ENCODE results near the gene IQGAP1. TPM values are rescaled to one million over a fixed set of nuclear protein-coding genes. Genes with fewer than 3 reads are reported as not detected.
A peak's percentile ranks its signal among the peaks of the same experiment; 100 is the strongest.
"Not testable (repeated sequence)": the region's sequence is repeated elsewhere in the genome, so short reads cannot be mapped to it uniquely, and the experiment has no call there.

IQGAP1 gene, protein sequence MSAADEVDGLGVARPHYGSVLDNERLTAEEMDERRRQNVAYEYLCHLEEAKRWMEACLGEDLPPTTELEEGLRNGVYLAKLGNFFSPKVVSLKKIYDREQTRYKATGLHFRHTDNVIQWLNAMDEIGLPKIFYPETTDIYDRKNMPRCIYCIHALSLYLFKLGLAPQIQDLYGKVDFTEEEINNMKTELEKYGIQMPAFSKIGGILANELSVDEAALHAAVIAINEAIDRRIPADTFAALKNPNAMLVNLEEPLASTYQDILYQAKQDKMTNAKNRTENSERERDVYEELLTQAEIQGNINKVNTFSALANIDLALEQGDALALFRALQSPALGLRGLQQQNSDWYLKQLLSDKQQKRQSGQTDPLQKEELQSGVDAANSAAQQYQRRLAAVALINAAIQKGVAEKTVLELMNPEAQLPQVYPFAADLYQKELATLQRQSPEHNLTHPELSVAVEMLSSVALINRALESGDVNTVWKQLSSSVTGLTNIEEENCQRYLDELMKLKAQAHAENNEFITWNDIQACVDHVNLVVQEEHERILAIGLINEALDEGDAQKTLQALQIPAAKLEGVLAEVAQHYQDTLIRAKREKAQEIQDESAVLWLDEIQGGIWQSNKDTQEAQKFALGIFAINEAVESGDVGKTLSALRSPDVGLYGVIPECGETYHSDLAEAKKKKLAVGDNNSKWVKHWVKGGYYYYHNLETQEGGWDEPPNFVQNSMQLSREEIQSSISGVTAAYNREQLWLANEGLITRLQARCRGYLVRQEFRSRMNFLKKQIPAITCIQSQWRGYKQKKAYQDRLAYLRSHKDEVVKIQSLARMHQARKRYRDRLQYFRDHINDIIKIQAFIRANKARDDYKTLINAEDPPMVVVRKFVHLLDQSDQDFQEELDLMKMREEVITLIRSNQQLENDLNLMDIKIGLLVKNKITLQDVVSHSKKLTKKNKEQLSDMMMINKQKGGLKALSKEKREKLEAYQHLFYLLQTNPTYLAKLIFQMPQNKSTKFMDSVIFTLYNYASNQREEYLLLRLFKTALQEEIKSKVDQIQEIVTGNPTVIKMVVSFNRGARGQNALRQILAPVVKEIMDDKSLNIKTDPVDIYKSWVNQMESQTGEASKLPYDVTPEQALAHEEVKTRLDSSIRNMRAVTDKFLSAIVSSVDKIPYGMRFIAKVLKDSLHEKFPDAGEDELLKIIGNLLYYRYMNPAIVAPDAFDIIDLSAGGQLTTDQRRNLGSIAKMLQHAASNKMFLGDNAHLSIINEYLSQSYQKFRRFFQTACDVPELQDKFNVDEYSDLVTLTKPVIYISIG (N-terminal part only)
- total RNA-seq: 154 and 160 TPM in 2 replicates

DNA sequence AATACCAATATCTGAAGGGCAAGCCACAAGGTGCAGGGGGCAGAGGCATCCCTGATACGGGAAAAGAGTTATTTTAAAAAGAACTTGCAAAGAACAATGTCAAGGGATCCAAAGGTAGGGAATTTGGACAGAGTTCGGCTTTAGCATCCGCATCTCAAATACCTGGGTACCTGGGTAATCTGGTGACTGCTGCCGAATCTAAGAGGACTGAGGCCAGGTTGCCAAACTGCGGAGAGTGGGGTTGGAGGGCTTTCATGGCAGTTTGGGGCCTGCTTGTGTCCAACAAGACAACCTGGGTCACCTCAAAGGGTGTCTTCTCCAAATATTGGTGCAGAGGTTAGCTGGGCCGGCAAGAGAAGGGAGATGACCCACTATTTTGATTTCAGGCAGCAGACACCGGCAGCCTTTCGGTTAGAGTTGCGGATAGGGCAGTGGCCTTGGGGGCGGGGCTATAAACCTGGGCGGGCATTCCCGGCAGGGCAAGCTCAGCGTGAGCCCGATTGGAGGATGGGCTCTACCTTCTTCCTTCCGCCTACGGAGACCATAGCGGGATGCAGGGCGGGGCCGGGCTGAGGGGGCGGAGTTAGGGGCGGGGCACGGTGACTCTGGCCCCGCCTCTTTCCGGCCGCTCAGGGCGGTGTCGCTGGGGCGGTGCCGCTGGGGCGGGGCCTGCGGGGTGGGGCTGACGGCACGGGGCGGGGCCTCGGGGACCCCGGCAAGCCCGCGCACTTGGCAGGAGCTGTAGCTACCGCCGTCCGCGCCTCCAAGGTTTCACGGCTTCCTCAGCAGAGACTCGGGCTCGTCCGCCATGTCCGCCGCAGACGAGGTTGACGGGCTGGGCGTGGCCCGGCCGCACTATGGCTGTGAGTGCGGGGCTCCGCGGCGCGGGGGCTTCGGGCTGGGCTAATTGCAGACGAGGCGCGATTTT, at the start of gene IQGAP1:
IQGAP1 (plus strand) TSS at position 709 of the 928 bp plus-strand sequence; CDS start at position 809, 100 bp downstream.
- Mint-ChIP-seq H3K36me3 (ENCODE audit: low read depth) (peaks cover 33% of the 10 kb centered on the region), H3K27ac (peak within 1 kb of the TSS; percentile 99), H3K9me3 (no peaks in the 10 kb centered on the region), H3K4me1 (peaks cover 42% of the 10 kb centered on the region), H3K27me3 (no peaks in the 10 kb centered on the region), H3K4me3 (peak within 1 kb of the TSS; percentile 88)
- intact Hi-C loops (cut with micrococcal nuclease): loop anchor here (2.0 to 10.0 kb wide), 5 partner anchors 25 to 547 kb away; partner anchors contain the start of genes CIB1, GDPGP1, HDDC3 and UNC45A
- peak; percentile 99 for DNase-seq

DNA sequence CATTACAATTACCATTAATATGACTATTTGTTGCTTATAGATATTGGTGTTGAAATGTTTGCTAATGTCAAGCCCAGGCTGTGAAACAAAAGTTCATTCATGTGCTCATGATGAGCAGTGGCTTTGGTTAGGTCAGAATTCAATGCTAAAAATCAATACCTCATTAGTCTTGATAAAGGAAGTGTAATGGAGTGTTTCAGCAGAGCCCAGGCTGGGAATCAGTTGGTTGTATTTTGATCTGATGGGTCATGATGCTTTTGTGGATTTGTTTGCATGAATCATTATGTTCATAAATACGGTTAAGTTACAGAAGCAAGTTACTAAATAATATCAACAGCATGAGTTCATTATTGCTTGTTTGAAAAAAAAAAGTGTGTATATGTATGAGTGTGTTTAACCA, 49.5 kb upstream of the IQGAP1 start:
- no peaks in the 10 kb centered on the region for H3K27me3 Mint-ChIP-seq
- no peak overlapping the region for H3K4me3 Mint-ChIP-seq
- intact Hi-C loops (cut with micrococcal nuclease): no loop called here
- H3K9me3 Mint-ChIP-seq: no peaks in the 10 kb centered on the region
- no peak for DNase-seq
- H3K4me1 Mint-ChIP-seq: peaks cover 16% of the 10 kb centered on the region
- H3K36me3 Mint-ChIP-seq (ENCODE audit: low read depth): no peaks in the 10 kb centered on the region
- H3K27ac Mint-ChIP-seq: no peak overlapping the region

DNA sequence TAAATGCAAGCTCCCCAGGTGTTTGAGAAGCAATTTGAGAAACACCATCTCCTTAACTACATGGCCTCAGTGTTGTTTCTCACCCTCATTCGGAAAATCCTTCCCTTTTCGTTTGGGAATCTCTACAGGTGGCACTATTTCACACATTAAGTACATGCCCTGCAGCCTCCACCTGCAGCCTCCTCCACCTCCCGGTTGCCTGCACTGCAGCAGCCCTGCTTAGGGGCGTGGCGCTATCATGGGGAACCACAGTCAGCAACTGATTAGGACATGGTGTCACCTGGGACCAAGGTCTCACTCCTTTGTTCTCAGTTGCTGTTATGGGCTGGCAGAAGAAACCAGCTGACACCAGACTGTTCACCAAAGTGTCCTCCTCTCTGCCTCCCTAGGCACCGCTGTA, 47.7 kb upstream of the IQGAP1 start:
- Mint-ChIP-seq H3K9me3 (peaks cover 3% of the 10 kb centered on the region), H3K4me3 (no peak overlapping the region), H3K27me3 (no peaks in the 10 kb centered on the region), H3K4me1 (peaks cover 16% of the 10 kb centered on the region), H3K36me3 (ENCODE audit: low read depth) (no peaks in the 10 kb centered on the region), H3K27ac (no peak overlapping the region)
- intact Hi-C loops (cut with micrococcal nuclease): no loop called here
- DNase-seq: no peak

DNA sequence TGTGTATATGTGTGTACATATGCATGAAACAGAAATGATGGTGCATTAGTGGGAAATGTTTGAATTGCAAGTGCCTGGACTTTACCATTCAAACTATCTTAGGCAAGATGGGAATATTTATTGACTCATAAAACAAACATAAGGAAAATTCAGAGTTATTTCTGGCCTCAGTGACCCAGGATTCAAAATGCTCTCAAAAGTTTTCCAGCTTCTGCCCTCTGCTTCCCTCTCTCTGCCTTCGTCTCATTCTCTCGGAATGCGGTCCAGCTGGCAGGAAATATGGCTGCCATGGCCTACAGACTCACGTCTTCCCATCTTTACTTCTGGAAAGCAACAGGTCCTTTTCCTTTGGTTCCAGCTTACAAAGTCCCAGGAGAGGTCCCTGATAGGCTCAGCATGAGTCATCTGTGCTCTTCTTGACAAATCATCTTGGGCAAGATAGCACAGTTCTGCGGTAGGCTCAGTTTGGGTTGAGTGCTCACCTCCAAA, 44.7 kb upstream of the IQGAP1 start:
- Mint-ChIP-seq H3K4me1 (peaks cover 7% of the 10 kb centered on the region), H3K36me3 (ENCODE audit: low read depth) (no peaks in the 10 kb centered on the region), H3K9me3 (peaks cover 3% of the 10 kb centered on the region), H3K27ac (no peak overlapping the region), H3K4me3 (no peak overlapping the region), H3K27me3 (no peaks in the 10 kb centered on the region)
- no peak for DNase-seq
- intact Hi-C loops (cut with micrococcal nuclease): no loop called here

DNA sequence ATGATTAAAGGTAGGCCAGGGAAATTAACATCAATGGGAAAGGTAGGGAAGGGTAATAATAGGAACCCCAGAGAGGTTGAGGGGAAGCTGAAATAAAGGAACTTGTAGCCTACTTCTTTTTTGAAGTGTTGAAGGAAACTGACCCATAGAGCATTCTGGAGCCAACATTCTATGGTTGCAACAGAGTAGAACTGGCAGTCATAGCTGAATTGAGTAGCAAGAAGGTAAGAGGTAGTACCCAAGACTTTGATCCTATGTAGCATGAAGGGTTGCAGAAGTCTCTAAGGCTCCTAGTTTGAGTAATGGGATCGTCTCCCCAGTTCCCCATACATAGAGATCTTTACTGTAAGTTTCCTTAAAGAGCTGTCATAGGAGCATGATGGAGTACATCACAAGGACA, 43.4 kb upstream of the IQGAP1 start:
- Mint-ChIP-seq H3K27me3 (peaks cover 2% of the 10 kb centered on the region), H3K4me3 (no peak overlapping the region), H3K4me1 (peaks cover 7% of the 10 kb centered on the region), H3K36me3 (ENCODE audit: low read depth) (no peaks in the 10 kb centered on the region), H3K27ac (no peak overlapping the region), H3K9me3 (peaks cover 3% of the 10 kb centered on the region)
- intact Hi-C loops (cut with micrococcal nuclease): no loop called here
- no peak for DNase-seq

DNA sequence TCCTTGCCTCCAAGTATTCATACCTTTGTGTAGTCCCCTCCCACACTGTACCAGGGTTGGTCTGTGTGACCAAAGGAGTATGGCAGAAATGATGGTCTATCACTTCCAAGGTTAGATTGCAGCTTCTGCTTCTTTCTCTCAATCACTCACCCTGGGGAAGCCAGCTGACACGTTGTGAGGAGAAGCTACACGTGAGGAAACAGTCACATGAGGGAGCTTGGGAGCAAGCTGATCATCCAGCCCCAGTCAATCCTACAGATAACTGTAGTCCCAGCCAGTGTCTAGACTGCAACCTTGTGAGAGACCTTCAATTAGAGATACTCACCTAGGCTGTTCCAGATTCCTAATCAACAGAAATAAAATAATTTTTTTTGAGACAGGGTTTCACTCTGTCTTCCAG, 42.2 kb upstream of the IQGAP1 start:
- H3K9me3 Mint-ChIP-seq: peaks cover 3% of the 10 kb centered on the region
- peaks cover 8% of the 10 kb centered on the region for H3K27me3 Mint-ChIP-seq
- no peak overlapping the region for H3K4me3 Mint-ChIP-seq
- H3K4me1 Mint-ChIP-seq: peaks cover 7% of the 10 kb centered on the region
- H3K36me3 Mint-ChIP-seq (ENCODE audit: low read depth): no peaks in the 10 kb centered on the region
- intact Hi-C loops (cut with micrococcal nuclease): no loop called here
- H3K27ac Mint-ChIP-seq: no peak overlapping the region
- no peak for DNase-seq

DNA sequence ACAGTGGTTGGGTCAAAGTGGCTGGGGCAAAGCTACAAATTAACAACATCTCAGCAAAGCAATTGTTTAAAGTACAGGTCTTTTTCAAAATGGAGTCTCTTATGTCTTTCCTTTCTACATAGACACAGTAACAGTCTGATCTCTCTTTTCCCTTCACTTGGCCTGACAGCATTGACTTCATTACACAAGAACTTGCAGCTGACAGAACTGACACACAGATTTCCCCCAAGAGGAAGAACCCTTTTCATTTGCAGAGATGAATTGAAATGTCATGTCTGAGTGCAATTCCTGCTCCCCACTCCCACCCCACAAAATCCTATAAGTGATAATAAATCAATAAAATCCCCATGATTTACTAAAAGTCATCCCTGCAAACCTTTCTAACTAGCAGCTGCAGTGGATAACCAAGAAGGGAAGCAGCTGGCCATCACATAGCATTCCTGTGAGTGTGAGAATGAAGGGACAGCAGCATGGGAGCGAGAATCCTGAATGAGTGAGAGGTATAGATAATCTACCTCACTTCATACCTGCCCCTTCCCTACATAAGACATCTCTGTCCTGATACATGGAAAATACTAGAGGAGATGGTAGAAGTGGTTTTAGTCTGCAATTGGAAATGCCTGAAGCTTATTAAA, 40.5 kb upstream of the IQGAP1 start:
- H3K9me3 Mint-ChIP-seq; DNase-seq; H3K27ac Mint-ChIP-seq; H3K4me3 Mint-ChIP-seq; H3K36me3 Mint-ChIP-seq (ENCODE audit: low read depth); intact Hi-C loops (cut with micrococcal nuclease); H3K27me3 Mint-ChIP-seq; H3K4me1 Mint-ChIP-seq: not testable (repeated sequence)

DNA sequence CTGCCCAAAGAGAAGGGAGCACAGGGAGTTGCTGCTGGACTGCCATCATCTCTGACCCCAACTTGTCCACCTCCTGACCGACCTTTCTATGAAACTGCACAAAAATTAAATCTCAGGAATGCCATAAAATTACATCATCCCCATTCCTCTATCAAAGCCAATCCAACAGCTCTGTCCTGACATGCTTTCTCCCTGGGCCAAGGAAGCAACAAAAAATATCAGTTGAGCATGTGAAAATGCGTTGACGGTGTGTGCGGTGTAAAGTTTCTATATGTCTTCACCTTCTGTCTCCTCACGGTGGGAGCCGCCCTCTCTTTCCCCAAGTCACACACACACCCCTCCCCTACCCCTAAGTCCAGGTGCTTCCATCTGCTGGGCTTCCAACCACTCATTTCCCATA, 39.6 kb upstream of the IQGAP1 start:
- H3K4me3 Mint-ChIP-seq: no peak overlapping the region
- H3K4me1 Mint-ChIP-seq: peaks cover 6% of the 10 kb centered on the region
- no peak for DNase-seq
- no peaks in the 10 kb centered on the region for H3K36me3 Mint-ChIP-seq (ENCODE audit: low read depth)
- no peak overlapping the region for H3K27ac Mint-ChIP-seq
- peaks cover 3% of the 10 kb centered on the region for H3K9me3 Mint-ChIP-seq
- H3K27me3 Mint-ChIP-seq: peaks cover 8% of the 10 kb centered on the region
- intact Hi-C loops (cut with micrococcal nuclease): no loop called here

DNA sequence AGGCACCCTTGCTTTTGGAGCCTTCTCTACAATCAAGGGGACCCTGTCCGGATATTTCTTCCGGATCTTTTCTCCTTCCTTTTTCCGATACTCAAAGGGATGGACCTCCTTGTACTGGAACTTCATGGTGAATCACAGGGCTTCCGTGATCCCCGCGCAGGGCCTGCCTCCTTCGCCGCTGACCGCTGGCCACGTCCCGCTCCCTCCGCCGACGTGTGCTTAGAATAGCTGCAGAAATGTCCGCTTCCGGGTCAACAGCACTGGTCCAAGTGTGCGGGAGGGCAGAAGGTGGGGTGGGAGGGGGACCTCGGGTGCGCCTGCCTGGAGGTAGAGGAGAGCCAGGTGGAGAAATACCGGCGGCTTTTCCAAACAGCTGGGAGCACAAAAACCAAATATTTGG, 39.0 kb upstream of the IQGAP1 start:
- no peak for DNase-seq
- no peaks in the 10 kb centered on the region for H3K9me3 Mint-ChIP-seq
- intact Hi-C loops (cut with micrococcal nuclease): no loop called here

DNA sequence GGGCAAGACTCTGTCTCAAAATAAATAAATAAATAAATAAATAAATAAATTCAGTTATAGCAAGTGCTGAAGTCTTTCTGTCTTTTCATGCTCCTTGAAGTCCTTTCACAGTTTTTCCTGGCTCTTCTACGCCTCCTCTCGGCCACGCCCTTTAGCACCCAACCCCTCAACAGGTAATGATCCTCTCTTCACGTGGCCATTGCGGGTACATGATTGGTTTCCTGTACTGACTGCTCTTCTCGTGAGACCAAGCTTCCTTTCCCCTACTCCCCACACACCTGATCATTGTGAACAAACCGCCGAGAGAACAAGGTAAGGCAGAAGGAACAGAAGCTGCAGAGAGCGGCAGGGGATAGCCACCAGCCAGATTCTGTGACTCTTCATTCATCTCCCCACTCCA, 38.2 kb upstream of the IQGAP1 start:
- H3K4me3 Mint-ChIP-seq: no peak overlapping the region
- no peak overlapping the region for H3K27ac Mint-ChIP-seq
- no peaks in the 10 kb centered on the region for H3K9me3 Mint-ChIP-seq
- intact Hi-C loops (cut with micrococcal nuclease): no loop called here
- no peak for DNase-seq
- no peaks in the 10 kb centered on the region for H3K36me3 Mint-ChIP-seq (ENCODE audit: low read depth)
- H3K4me1 Mint-ChIP-seq: peaks cover 6% of the 10 kb centered on the region
- peaks cover 8% of the 10 kb centered on the region for H3K27me3 Mint-ChIP-seq

More for the DNA sequence above, 39.0 kb upstream of the IQGAP1 start:
- Mint-ChIP-seq H3K4me3 (no peak overlapping the region), H3K27ac (no peak overlapping the region), H3K27me3 (peaks cover 8% of the 10 kb centered on the region), H3K36me3 (ENCODE audit: low read depth) (no peaks in the 10 kb centered on the region), H3K4me1 (peaks cover 6% of the 10 kb centered on the region)

DNA sequence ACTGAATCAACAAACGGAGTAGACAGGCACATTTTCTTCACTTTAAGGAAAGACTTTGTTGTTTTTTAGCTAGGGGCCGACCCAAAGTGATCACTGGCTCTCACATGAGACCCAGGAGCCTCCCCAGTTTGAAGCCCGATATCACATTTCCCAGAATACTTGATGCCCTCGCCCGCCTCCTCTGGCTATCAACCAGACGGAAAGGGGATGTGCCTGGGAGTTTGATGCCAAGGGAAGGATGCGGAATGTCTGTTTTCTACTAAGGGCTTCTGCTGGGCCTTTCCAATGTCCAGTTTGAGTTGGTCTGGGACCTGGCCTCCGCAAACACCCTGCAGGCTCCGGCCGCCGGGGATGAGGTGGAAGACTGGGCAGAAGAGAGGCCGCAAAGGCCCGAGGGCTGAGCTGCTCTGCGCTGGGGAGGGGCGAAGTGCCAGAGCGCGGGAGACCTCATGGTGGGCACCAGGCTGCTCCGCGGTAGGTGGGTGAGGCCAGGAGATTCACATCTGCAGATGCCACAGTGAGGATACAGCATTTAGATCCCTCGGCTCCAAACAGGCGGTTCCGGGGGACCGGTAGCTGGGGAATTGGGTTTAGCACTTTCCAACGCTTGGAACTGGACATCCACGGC, 36.4 kb upstream of the IQGAP1 start:
- Mint-ChIP-seq H3K27me3 (peaks cover 8% of the 10 kb centered on the region), H3K36me3 (ENCODE audit: low read depth) (no peaks in the 10 kb centered on the region), H3K4me3 (peak overlapping the region; percentile 89), H3K27ac (peak overlapping the region; percentile 89), H3K9me3 (no peaks in the 10 kb centered on the region), H3K4me1 (peaks cover 6% of the 10 kb centered on the region)
- DNase-seq: no peak
- intact Hi-C loops (cut with micrococcal nuclease): loop anchor here (2.0 kb wide), 1 partner anchor 37 kb away; the partner anchor contains the start of gene IQGAP1
